Measurements from ENCODE around the gene NIPAL3. TPM values are rescaled to one million over a fixed set of nuclear protein-coding genes. Genes with fewer than 3 reads are reported as not detected.

Gene NIPAL3
- total RNA-seq = 23.7 TPM

GRCh38 chr1:24415334-24415909, at the start of gene NIPAL3:
Gene NIPAL3 (plus strand): TSS chr1:24415802. CDS start chr1:24419548, 3,746 bp downstream.
- intact Hi-C loops (cut with DNase I) = no loop called here
- DNase-seq (ENCODE audit: low spot score) = peak; percentile 97

GRCh38 chr1:24366707-24367106, 48.9 kb upstream of the NIPAL3 start:
- no peak for ATAC-seq
- DNase-seq (ENCODE audit: low spot score) = no peak
- intact Hi-C loops (cut with DNase I) = no loop called here

More at GRCh38 chr1:24415334-24415909, at the start of gene NIPAL3:
- peak; percentile 96 for ATAC-seq

- ATAC-seq (peak; percentile 89), DNase-seq (ENCODE audit: low spot score) (no peak)
- intact Hi-C loops (cut with DNase I) = no loop called here
Measured at GRCh38 chr1:24369199-24369598, 46.4 kb upstream of the NIPAL3 start.

- no peak for DNase-seq (ENCODE audit: low spot score)
- no peak for ATAC-seq
- intact Hi-C loops (cut with DNase I) = no loop called here
Measured at GRCh38 chr1:24369801-24370200, 45.8 kb upstream of the NIPAL3 start.

GRCh38 chr1:24373044-24373443, 42.6 kb upstream of the NIPAL3 start:
- DNase-seq (ENCODE audit: low spot score) (no peak), ATAC-seq (no peak)
- intact Hi-C loops (cut with DNase I) = no loop called here

GRCh38 chr1:24373710-24374109, 41.9 kb upstream of the NIPAL3 start:
- DNase-seq (ENCODE audit: low spot score) (no peak), ATAC-seq (no peak)
- intact Hi-C loops (cut with DNase I) = no loop called here

- DNase-seq (ENCODE audit: low spot score) (no peak), ATAC-seq (no peak)
- intact Hi-C loops (cut with DNase I) = no loop called here
Measured at GRCh38 chr1:24374891-24375786, 40.5 kb upstream of the NIPAL3 start.

GRCh38 chr1:24379733-24380315, 35.8 kb upstream of the NIPAL3 start:
- intact Hi-C loops (cut with DNase I) = loop anchor here (10.0 kb wide), 1 partner anchor 715 kb away; no protein-coding TSS in a partner anchor
- ATAC-seq = no peak
- no peak for DNase-seq (ENCODE audit: low spot score)

GRCh38 chr1:24380508-24380907, 35.1 kb upstream of the NIPAL3 start:
- ATAC-seq (no peak), DNase-seq (ENCODE audit: low spot score) (no peak)
- intact Hi-C loops (cut with DNase I) = loop anchor here (10.0 kb wide), 1 partner anchor 716 kb away; no protein-coding TSS in a partner anchor

GRCh38 chr1:24381256-24381655, 34.3 kb upstream of the NIPAL3 start:
- ATAC-seq = no peak
- intact Hi-C loops (cut with DNase I) = loop anchor here (10.0 kb wide), 1 partner anchor 716 kb away; no protein-coding TSS in a partner anchor
- no peak for DNase-seq (ENCODE audit: low spot score)

GRCh38 chr1:24382165-24382577, 33.4 kb upstream of the NIPAL3 start:
- no peak for ATAC-seq
- intact Hi-C loops (cut with DNase I) = loop anchor here (10.0 kb wide), 1 partner anchor 717 kb away; no protein-coding TSS in a partner anchor
- no peak for DNase-seq (ENCODE audit: low spot score)

- DNase-seq (ENCODE audit: low spot score) (no peak), ATAC-seq (no peak)
- intact Hi-C loops (cut with DNase I) = loop anchor here (10.0 kb wide), 1 partner anchor 719 kb away; no protein-coding TSS in a partner anchor
Measured at GRCh38 chr1:24383381-24383940, 32.1 kb upstream of the NIPAL3 start.

- ATAC-seq = peak; percentile 53
- no peak for DNase-seq (ENCODE audit: low spot score)
- intact Hi-C loops (cut with DNase I) = loop anchor here (10.0 kb wide), 1 partner anchor 720 kb away; no protein-coding TSS in a partner anchor
Measured at GRCh38 chr1:24384251-24385090, 31.1 kb upstream of the NIPAL3 start.

GRCh38 chr1:24385160-24385940, 30.3 kb upstream of the NIPAL3 start:
- ATAC-seq (no peak), DNase-seq (ENCODE audit: low spot score) (no peak)
- intact Hi-C loops (cut with DNase I) = loop anchor here (10.0 kb wide), 1 partner anchor 721 kb away; no protein-coding TSS in a partner anchor

- no peak for ATAC-seq
- no peak for DNase-seq (ENCODE audit: low spot score)
- intact Hi-C loops (cut with DNase I) = loop anchor here (10.0 kb wide), 1 partner anchor 721 kb away; no protein-coding TSS in a partner anchor
Measured at GRCh38 chr1:24386241-24386640, 29.4 kb upstream of the NIPAL3 start.

GRCh38 chr1:24386931-24387330, 28.7 kb upstream of the NIPAL3 start:
- ATAC-seq (no peak), DNase-seq (ENCODE audit: low spot score) (no peak)
- intact Hi-C loops (cut with DNase I) = loop anchor here (10.0 kb wide), 1 partner anchor 722 kb away; no protein-coding TSS in a partner anchor

- intact Hi-C loops (cut with DNase I) = loop anchor here (10.0 kb wide), 1 partner anchor 723 kb away; no protein-coding TSS in a partner anchor
- no peak for ATAC-seq
- DNase-seq (ENCODE audit: low spot score) = no peak
Measured at GRCh38 chr1:24387636-24388175, 27.9 kb upstream of the NIPAL3 start.

All from sciatic nerve (tissue), 2 donors.